DND-41 (cell line): Measurements from ENCODE around the gene HRH1.

Experiments
- ATAC-seq: fragments of 200-7000 bp; cut with Tn5 transposase; 3 replicates; pipeline ENCODE4 v1.9.1; 2021; ENCODE audit warnings: low read depth; ENCODE audit not compliant: insufficient read depth
- DNase-seq: peaks from one replicate; pipeline ENCODE4 v3.0.0-alpha.2; 2020
- H2AFZ ChIP-seq: 2 replicates; pipeline ENCODE4 v1.6.0; 2012; ENCODE audit warnings: low read depth, low read length
- H3K27ac ChIP-seq: 2 replicates; pipeline ENCODE4 v1.5.1; 2012; ENCODE audit warnings: low read length, inconsistent platforms
- H3K27me3 ChIP-seq: fragments of 200-600 bp; sonication (generic); 2 replicates; pipeline ENCODE4 v1.6.0; 2012; ENCODE audit warnings: low read length, mild to moderate bottlenecking, inconsistent platforms; ENCODE audit not compliant: insufficient read depth, poor library complexity
- H3K36me3 ChIP-seq: 2 replicates; pipeline ENCODE4 v1.5.1; 2012; ENCODE audit warnings: low read length, inconsistent platforms; ENCODE audit not compliant: insufficient read depth
- H3K4me1 ChIP-seq: 2 replicates; pipeline ENCODE4 v1.5.1; 2012; ENCODE audit warnings: mild to moderate bottlenecking, low read length; ENCODE audit not compliant: insufficient read depth
- H3K4me2 ChIP-seq: 2 replicates; pipeline ENCODE4 v1.6.0; 2012; ENCODE audit warnings: mild to moderate bottlenecking, moderate library complexity, low read length, inconsistent platforms; ENCODE audit not compliant: insufficient read depth
- H3K4me3 ChIP-seq, 2 experiments: fragments of 200-600 bp in 1 of 2; shearing (Covaris generic) in 1 of 2; 2 replicates each; pipeline ENCODE4 v1.5.1; 2012 to 2016; ENCODE audit warnings: inconsistent platforms in 2 of 2, low read length in 2 of 2, mild to moderate bottlenecking in 2 of 2, low read depth in 1 of 2, moderate library complexity in 1 of 2
- H3K79me2 ChIP-seq: 2 replicates; pipeline ENCODE4 v1.6.0; 2012; ENCODE audit warnings: low read length, inconsistent platforms; ENCODE audit not compliant: insufficient read depth
- H3K9ac ChIP-seq: 2 replicates; pipeline ENCODE4 v1.6.0; 2012; ENCODE audit warnings: low read depth, mild to moderate bottlenecking, inconsistent platforms, low read length, moderate library complexity
- H3K9me3 ChIP-seq: 2 replicates; pipeline ENCODE4 v1.5.1; 2012; ENCODE audit warnings: low read length, moderate library complexity, mild to moderate bottlenecking, inconsistent platforms; ENCODE audit not compliant: insufficient read depth, severe bottlenecking
- H4K20me1 ChIP-seq: 2 replicates; pipeline ENCODE4 v1.6.0; 2012; ENCODE audit warnings: low read length; ENCODE audit not compliant: insufficient read depth
- EZH2 ChIP-seq: IDR thresholded peaks from 3 replicates; pipeline ENCODE4 v1.6.1; 2012; ENCODE audit warnings: borderline replicate concordance, low read depth, mild to moderate bottlenecking, moderate library complexity, low read length, inconsistent platforms; ENCODE audit not compliant: severe bottlenecking
- TF ChIP-seq, protein P1 (sequence below): IDR thresholded peaks from 2 replicates; pipeline ENCODE4 v1.5.1; 2012; ENCODE audit warnings: borderline replicate concordance, low read length, moderate library complexity, mild to moderate bottlenecking; ENCODE audit not compliant: poor library complexity, severe bottlenecking; ENCODE audit errors: extremely low read depth

Gene HRH1

GRCh38 chr3:11116336-11117059 lies 37.8 kb upstream of the HRH1 start:
- H2AFZ ChIP-seq = no peak overlapping the region

GRCh38 chr3:11117591-11117990 lies 36.7 kb upstream of the HRH1 start:
- H3K27me3 ChIP-seq = peaks cover 7% of the 10 kb centered on the region
- no peaks in the 10 kb centered on the region for H4K20me1 ChIP-seq
- no peak for DNase-seq
- no peaks in the 10 kb centered on the region for H3K9me3 ChIP-seq
- no peak overlapping the region for H3K27ac ChIP-seq
- H3K4me2 ChIP-seq = no peak overlapping the region
- no peak overlapping the region for H3K9ac ChIP-seq
- TF ChIP-seq EZH2 = no peak
- TF ChIP-seq, protein P1, sequence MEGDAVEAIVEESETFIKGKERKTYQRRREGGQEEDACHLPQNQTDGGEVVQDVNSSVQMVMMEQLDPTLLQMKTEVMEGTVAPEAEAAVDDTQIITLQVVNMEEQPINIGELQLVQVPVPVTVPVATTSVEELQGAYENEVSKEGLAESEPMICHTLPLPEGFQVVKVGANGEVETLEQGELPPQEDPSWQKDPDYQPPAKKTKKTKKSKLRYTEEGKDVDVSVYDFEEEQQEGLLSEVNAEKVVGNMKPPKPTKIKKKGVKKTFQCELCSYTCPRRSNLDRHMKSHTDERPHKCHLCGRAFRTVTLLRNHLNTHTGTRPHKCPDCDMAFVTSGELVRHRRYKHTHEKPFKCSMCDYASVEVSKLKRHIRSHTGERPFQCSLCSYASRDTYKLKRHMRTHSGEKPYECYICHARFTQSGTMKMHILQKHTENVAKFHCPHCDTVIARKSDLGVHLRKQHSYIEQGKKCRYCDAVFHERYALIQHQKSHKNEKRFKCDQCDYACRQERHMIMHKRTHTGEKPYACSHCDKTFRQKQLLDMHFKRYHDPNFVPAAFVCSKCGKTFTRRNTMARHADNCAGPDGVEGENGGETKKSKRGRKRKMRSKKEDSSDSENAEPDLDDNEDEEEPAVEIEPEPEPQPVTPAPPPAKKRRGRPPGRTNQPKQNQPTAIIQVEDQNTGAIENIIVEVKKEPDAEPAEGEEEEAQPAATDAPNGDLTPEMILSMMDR = no peak
- no peak for ATAC-seq
- no peaks in the 10 kb centered on the region for H3K4me1 ChIP-seq
- no peaks in the 10 kb centered on the region for H3K79me2 ChIP-seq
- H3K4me3 ChIP-seq = no peak overlapping the region
- no peak overlapping the region for H2AFZ ChIP-seq
- no peaks in the 10 kb centered on the region for H3K36me3 ChIP-seq

More at GRCh38 chr3:11116336-11117059, 37.8 kb upstream of the HRH1 start:
- H3K27ac ChIP-seq = no peak overlapping the region
- DNase-seq (no peak), ATAC-seq (no peak)
- no peaks in the 10 kb centered on the region for H4K20me1 ChIP-seq
- no peak overlapping the region for H3K4me3 ChIP-seq
- H3K9me3 ChIP-seq = no peaks in the 10 kb centered on the region
- no peaks in the 10 kb centered on the region for H3K79me2 ChIP-seq
- no peak overlapping the region for H3K9ac ChIP-seq
- no peaks in the 10 kb centered on the region for H3K36me3 ChIP-seq
- TF ChIP-seq, protein P1 = no peak
- TF ChIP-seq EZH2 = no peak
- H3K4me1 ChIP-seq = no peaks in the 10 kb centered on the region
- H3K27me3 ChIP-seq = peaks cover 6% of the 10 kb centered on the region
- H3K4me2 ChIP-seq = no peak overlapping the region

DNA sequence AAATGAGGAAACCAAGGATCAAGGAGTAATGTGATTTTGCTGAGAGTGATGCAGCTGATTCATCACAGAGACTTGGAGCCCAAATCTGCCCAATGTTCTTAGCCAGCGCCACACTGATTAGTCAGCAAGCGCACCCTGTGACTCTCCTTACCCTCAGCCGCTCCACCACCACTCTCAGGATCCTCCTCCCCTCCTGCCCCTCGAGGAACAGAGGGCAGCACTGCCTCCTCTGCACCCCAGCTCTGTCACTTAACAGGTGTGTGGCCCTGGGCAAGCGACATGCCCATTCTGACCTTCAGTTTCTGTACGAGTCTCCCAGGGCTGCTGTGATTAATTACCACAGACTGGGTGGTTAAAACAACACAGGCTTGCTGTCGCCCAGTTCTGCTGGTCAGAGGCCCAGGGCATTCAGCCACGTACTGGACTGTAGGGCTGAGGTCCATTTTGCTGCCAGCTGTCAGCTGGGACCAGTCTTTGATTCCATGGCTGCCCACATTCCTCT lies 36.1 kb upstream of the HRH1 start:
- Histone ChIP-seq H3K4me3 (no peak overlapping the region), H3K4me2 (no peak overlapping the region), H3K36me3 (no peaks in the 10 kb centered on the region), H3K27ac (no peak overlapping the region), H4K20me1 (no peaks in the 10 kb centered on the region), H3K27me3 (peaks cover 7% of the 10 kb centered on the region), H3K4me1 (no peaks in the 10 kb centered on the region), H3K9ac (no peak overlapping the region), H2AFZ (no peak overlapping the region), H3K9me3 (no peaks in the 10 kb centered on the region), H3K79me2 (no peaks in the 10 kb centered on the region)
- ATAC-seq (no peak), DNase-seq (no peak)
- TF ChIP-seq, protein P1 = no peak
- no peak for TF ChIP-seq EZH2
